GM18526 (cell line): ENCODE data around the gene ZDHHC17.

Source experiments
- POLR2A ChIP-seq: IDR thresholded peaks from 3 replicates; pipeline ENCODE4 v1.6.1; 2011; ENCODE audit not compliant: insufficient read length; ENCODE audit errors: extremely low read depth

The ZDHHC17 gene

GRCh38 chr12:76792828-76793227 is 28.9 kb downstream of the ZDHHC17 start:
- no peak for TF ChIP-seq POLR2A

GRCh38 chr12:76798864-76799263 is 34.9 kb downstream of the ZDHHC17 start:
- no peak for TF ChIP-seq POLR2A

DNA sequence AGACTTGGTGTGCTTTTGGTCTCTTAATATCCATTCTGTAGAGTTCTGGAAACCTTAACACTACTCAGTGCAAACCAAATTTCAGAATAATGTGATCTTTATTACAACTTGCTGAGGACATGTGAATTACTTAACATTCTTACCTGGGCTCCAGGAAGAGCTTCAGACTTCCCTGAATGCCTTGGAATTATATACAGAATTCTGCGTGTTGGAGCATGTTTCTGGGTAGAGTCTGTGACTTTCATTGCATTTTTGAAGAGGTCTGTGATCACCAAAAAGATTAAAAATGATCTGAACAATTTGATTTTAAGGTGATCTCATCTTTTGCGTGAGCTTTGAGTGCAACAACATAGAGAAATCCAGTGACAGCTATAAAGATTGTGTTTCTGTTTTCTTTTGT is 35.4 kb downstream of the ZDHHC17 start:
- TF ChIP-seq POLR2A: no peak

GRCh38 chr12:76802060-76802459 is 38.1 kb downstream of the ZDHHC17 start:
- no peak for TF ChIP-seq POLR2A

GRCh38 chr12:76804435-76804976 is 40.6 kb downstream of the ZDHHC17 start:
- TF ChIP-seq POLR2A: no peak

GRCh38 chr12:76810671-76811419 is 46.9 kb downstream of the ZDHHC17 start:
- no peak for TF ChIP-seq POLR2A

GRCh38 chr12:76811976-76812375 is 48.1 kb downstream of the ZDHHC17 start:
- no peak for TF ChIP-seq POLR2A

GRCh38 chr12:76813265-76813664 is 49.4 kb downstream of the ZDHHC17 start:
- no peak for TF ChIP-seq POLR2A

- no peak for TF ChIP-seq POLR2A
Measured at GRCh38 chr12:76813972-76814371, 50.1 kb downstream of the ZDHHC17 start.

- no peak for TF ChIP-seq POLR2A
Measured at GRCh38 chr12:76820888-76821482, 57.1 kb downstream of the ZDHHC17 start.

DNA sequence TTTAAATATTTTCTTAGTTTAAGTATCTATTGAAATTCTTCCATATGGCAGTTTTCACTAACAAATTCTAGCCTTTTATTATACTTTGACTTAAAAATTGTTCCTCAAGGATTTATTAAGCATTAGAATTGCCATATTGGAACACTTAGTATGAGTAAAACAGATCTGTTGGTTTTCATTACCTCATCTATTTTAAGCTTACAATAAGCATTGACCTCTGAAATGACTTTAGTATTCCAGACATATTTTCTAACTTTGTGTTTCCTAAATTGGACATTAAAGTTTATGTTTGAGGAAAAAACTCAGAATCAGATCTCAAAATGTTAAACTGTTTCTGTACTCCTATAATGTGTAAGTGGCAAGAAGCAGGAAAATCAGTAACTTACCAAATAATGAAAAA is 66.5 kb downstream of the ZDHHC17 start:
- no peak for TF ChIP-seq POLR2A

DNA sequence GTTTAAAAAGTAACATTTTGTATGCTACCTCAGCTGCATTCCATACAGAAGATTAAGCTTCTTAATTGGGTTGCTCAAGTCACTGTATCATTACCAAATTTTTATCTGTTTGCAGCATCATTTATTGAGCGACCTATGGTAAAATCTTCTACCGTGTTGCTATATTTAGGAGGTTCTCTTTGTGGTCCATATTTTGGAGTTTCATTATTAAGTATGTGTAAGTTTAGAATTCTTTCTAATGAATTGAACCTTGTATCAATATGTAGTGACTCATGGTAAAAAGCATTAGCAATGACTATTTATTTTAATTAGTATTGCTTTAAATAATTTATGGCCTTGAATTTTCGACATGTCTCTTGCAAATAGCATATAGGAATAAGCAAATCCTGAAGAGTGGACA is 72.7 kb downstream of the ZDHHC17 start:
- no peak for TF ChIP-seq POLR2A

DNA sequence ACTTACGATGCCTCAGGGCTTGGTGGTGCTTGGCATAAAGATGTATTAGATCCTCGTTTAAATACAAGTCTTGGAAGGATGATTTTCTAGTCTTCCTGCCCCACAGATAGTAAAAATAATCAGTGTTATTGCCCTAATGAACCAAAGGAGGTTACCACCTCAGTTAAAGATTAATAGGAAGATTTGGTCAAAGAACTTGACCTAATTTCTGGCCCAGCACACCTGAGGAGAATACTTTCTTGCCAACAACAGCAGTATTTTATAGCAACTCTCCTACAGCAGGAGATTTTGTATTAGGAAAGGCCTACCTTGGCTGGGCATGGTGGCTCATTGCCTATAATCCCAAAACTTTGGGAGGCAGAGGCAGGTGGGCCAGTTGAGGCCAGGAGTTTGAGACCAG is 83.3 kb downstream of the ZDHHC17 start:
- no peak for TF ChIP-seq POLR2A

- no peak for TF ChIP-seq POLR2A
Measured at GRCh38 chr12:76848132-76848531, 84.2 kb downstream of the ZDHHC17 start.

DNA sequence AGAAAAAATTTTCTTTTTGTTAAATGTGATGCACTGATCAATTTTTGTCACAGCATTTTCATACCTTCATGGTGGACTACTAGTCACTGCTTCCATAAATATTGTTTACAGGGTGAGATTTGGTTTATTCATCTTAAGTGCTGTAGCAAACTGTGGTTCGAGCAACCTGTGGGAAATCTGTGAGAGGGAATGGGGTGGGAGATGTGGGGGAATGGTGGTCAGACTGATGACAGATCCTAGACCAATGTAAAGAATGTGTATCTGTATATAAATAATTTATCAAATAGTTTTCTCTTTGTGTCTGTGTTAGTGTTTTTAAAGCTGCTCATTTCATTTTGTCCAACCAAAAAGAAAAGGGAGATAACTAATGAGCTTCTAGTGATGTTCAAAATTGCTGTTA is 88.2 kb downstream of the ZDHHC17 start:
- no peak for TF ChIP-seq POLR2A

DNA sequence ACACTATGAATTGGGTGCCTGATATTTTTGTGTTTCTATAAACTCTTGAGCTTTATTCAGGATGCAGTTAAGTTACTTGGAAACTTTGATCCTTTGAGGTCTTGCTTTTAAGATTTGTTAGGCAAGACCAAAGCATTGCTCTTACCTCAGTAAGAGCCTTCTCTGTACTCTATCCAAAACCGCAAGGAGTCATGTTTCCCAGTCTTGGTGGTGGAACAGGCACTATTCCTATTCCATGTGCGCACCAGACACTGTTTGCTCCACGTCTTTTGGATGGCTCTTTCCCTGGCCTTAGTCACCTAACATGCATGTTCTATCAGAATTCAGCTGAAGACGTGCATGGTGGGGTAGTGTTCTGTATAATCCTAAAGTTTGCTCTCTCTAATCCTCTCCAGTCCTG is 91.4 kb downstream of the ZDHHC17 start:
- no peak for TF ChIP-seq POLR2A
